Measurements from ENCODE around the gene PDZD2. TPM values are rescaled to one million over a fixed set of nuclear protein-coding genes. Genes with fewer than 3 reads are reported as not detected.

The PDZD2 gene
- total RNA-seq, 1 donor from 2014 or later, result 6.7 TPM

- no peaks in the 10 kb centered on the region for H3K36me3 ChIP-seq (ENCODE audit: control insufficient read depth, insufficient read depth, low read length)
- no peaks in the 10 kb centered on the region for H3K27me3 ChIP-seq (ENCODE audit: control insufficient read depth, insufficient read depth, low read length)
- no peak overlapping the region for H3K4me3 ChIP-seq (ENCODE audit: low read depth, low read length)
- no peak for DNase-seq (ENCODE audit: low read depth)
- TF ChIP-seq, protein P1, sequence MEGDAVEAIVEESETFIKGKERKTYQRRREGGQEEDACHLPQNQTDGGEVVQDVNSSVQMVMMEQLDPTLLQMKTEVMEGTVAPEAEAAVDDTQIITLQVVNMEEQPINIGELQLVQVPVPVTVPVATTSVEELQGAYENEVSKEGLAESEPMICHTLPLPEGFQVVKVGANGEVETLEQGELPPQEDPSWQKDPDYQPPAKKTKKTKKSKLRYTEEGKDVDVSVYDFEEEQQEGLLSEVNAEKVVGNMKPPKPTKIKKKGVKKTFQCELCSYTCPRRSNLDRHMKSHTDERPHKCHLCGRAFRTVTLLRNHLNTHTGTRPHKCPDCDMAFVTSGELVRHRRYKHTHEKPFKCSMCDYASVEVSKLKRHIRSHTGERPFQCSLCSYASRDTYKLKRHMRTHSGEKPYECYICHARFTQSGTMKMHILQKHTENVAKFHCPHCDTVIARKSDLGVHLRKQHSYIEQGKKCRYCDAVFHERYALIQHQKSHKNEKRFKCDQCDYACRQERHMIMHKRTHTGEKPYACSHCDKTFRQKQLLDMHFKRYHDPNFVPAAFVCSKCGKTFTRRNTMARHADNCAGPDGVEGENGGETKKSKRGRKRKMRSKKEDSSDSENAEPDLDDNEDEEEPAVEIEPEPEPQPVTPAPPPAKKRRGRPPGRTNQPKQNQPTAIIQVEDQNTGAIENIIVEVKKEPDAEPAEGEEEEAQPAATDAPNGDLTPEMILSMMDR (IDR thresholded peaks at IDR 0.05; ENCODE audit: insufficient read depth, low read length, poor library complexity, severe bottlenecking), result no peak
These were observed 406.0 kb downstream of the PDZD2 start for GRCh38 chr5:32044939-32045338.

- no peak for DNase-seq (ENCODE audit: low read depth)
- no peaks in the 10 kb centered on the region for H3K36me3 ChIP-seq (ENCODE audit: control insufficient read depth, insufficient read depth, low read length)
- H3K4me3 ChIP-seq (ENCODE audit: low read depth, low read length), result no peak overlapping the region
- TF ChIP-seq, protein P1 (IDR thresholded peaks at IDR 0.05; ENCODE audit: insufficient read depth, low read length, poor library complexity, severe bottlenecking), result no peak
- H3K27me3 ChIP-seq (ENCODE audit: control insufficient read depth, insufficient read depth, low read length), result no peaks in the 10 kb centered on the region
These were observed 408.1 kb downstream of the PDZD2 start for GRCh38 chr5:32047056-32047455.

DNA sequence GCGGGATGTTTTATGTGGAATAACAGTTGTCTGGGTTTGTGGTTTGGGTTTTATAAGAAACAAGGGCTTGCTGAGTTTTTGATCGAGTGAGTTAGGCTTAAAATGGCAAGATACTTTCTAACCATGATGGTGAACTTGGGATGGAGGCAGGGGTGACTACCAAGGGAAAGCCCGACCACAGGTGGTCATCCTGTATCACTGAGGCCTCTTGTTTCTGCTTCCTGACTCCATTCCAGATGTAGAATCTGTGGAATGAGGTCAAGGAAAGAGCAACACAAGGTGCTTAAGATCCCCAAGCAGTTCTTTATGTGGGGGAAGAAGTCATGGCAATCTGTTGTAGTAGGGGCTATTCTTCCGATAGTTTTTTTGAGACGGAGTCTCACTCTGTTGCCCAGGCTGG lies 412.9 kb downstream of the PDZD2 start:
- no peak overlapping the region for H3K4me3 ChIP-seq (ENCODE audit: low read depth, low read length)
- DNase-seq (ENCODE audit: low read depth), result no peak
- H3K27me3 ChIP-seq (ENCODE audit: control insufficient read depth, insufficient read depth, low read length), result no peaks in the 10 kb centered on the region
- TF ChIP-seq, protein P1 (IDR thresholded peaks at IDR 0.05; ENCODE audit: insufficient read depth, low read length, poor library complexity, severe bottlenecking), result no peak
- no peaks in the 10 kb centered on the region for H3K36me3 ChIP-seq (ENCODE audit: control insufficient read depth, insufficient read depth, low read length)

DNA sequence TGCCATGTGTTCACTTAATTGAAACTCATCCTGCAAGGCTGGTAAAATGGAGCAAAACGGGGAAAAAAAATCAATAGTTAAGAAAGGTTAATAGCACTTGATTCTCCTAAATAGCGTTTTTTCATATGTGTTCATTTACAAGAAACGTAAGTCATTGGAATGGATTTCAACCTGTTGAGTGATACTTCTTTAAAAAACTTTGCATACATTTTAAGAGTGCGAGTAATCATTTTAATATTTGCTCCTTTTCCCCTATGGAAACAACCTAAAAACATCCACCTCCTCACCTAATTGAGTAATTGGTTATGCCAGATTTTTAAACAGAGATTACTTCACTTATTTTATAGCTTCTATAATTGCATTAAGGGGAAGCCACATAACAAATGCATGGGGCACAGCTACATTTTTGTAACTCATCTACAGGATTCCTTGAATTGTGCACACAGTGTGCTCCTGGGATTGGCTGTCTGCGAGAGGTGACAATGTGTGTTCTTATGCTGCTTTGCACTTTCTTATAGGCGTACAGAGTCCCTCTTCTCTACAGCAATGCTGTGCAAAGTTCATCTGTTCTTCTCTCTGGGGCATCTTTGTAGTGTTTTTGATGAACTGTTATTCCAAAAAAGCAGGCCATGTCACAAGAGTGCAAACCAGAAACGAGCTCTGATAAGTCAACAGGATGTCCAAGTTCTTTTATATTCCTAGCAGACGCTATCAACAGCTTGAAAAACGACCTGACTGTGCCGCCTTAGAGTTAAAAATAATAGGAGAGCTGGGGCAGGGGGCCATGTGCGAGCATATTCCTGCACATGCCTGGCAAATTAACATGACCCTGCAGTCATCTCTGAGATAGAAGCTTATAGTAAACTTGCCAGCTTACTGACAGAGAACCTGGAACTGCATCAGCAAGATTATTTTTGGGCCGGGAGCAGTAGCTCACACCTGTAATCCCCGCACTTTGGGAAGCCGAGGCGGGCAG lies 417.2 kb downstream of the PDZD2 start:
- Histone ChIP-seq H3K4me3 (ENCODE audit: low read depth, low read length) (no peak overlapping the region), H3K27me3 (ENCODE audit: control insufficient read depth, insufficient read depth, low read length) (no peaks in the 10 kb centered on the region), H3K36me3 (ENCODE audit: control insufficient read depth, insufficient read depth, low read length) (no peaks in the 10 kb centered on the region)
- DNase-seq (ENCODE audit: low read depth), result no peak
- TF ChIP-seq, protein P1 (IDR thresholded peaks at IDR 0.05; ENCODE audit: insufficient read depth, low read length, poor library complexity, severe bottlenecking), result no peak

DNA sequence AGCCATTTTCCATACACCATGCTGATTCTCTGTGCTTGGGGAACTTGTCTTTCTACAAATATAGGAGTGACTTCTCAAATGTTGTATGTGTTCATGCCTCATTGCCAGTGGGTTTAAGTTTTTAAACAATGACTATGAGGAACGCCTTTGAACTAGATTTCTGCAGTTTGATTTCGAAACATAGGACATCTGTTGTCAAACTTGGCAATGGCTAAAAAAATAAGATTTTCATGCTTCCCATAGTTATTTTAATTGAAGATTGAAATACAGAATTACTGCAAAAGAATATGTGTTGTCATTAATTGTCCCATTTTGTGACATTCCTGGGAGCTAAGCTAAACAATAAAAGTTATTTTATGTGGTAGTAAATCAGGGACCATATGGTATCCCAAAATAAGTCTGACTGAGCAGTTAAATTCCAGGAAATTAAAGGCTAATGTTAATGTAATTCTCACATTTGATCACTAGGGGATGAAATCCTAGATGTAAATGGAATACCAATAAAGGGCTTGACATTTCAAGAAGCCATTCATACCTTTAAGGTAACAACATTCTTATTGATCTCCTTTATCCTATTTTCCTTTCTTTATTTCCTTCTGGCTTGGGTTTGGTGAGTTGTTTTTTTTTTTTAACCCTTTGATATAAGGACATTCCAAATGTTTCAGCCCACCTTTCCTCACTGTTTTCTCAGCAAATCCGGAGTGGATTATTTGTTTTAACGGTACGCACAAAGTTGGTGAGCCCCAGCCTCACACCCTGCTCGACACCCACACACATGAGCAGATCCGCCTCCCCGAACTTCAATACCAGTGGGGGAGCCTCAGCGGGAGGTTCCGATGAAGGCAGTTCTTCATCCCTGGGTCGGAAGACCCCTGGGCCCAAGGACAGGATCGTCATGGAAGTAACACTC lies 418.5 kb downstream of the PDZD2 start:
- Histone ChIP-seq H3K4me3 (ENCODE audit: low read depth, low read length) (no peak overlapping the region), H3K36me3 (ENCODE audit: control insufficient read depth, insufficient read depth, low read length) (no peaks in the 10 kb centered on the region), H3K27me3 (ENCODE audit: control insufficient read depth, insufficient read depth, low read length) (no peaks in the 10 kb centered on the region)
- TF ChIP-seq, protein P1 (IDR thresholded peaks at IDR 0.05; ENCODE audit: insufficient read depth, low read length, poor library complexity, severe bottlenecking), result no peak
- DNase-seq (ENCODE audit: low read depth), result no peak

Data from kidney epithelial cell (primary cell).